Smooth muscle cell (in vitro differentiated cells): ENCODE data around the gene ODAD3. TPM values are rescaled to one million over a fixed set of nuclear protein-coding genes. Genes with fewer than 3 reads are reported as not detected.

Experiments
- DNase-seq: peaks from one replicate; lab custom pipeline; 2025; ENCODE audit not compliant: unreplicated experiment; lab: John Stamatoyannopoulos, UW
- H2AFZ ChIP-seq: fragments of 200-600 bp; sonication (generic); 2 replicates; pipeline ENCODE4 v1.6.0; 2016; ENCODE audit warnings: antibody characterized with exemption, low read depth, mild to moderate bottlenecking
- H3F3A ChIP-seq: fragments of 200-600 bp; sonication (generic); 2 replicates; pipeline ENCODE4 v1.6.0; 2017; ENCODE audit warnings: antibody characterized with exemption, low read depth
- H3K27ac ChIP-seq: fragments of 200-600 bp; sonication (generic); 2 replicates; pipeline ENCODE4 v1.5.1; 2016; ENCODE audit warnings: low read depth, mild to moderate bottlenecking
- H3K27me3 ChIP-seq: fragments of 200-600 bp; sonication (generic); 2 replicates; pipeline ENCODE4 v1.6.1; 2016; ENCODE audit warnings: low read depth, mild to moderate bottlenecking
- H3K36me3 ChIP-seq: fragments of 200-600 bp; sonication (generic); 2 replicates; pipeline ENCODE4 v1.5.1; 2016; ENCODE audit warnings: low read depth
- H3K4me1 ChIP-seq: fragments of 200-600 bp; sonication (generic); 2 replicates; pipeline ENCODE4 v1.5.1; 2016; ENCODE audit warnings: low read depth
- H3K4me2 ChIP-seq: fragments of 200-600 bp; sonication (generic); 2 replicates; pipeline ENCODE4 v1.6.0; 2016; ENCODE audit warnings: mild to moderate bottlenecking
- H3K4me3 ChIP-seq: fragments of 200-600 bp; sonication (generic); 2 replicates; pipeline ENCODE4 v1.5.1; 2016; ENCODE audit warnings: mild to moderate bottlenecking
- H3K79me2 ChIP-seq: fragments of 200-600 bp; sonication (generic); 2 replicates; pipeline ENCODE4 v1.6.0; 2016; ENCODE audit warnings: low read depth, mild to moderate bottlenecking
- H3K9ac ChIP-seq: fragments of 200-600 bp; sonication (generic); 2 replicates; pipeline ENCODE4 v1.6.0; 2016; ENCODE audit warnings: low read depth
- H3K9me3 ChIP-seq: fragments of 200-600 bp; sonication (generic); replicated peaks from 2 replicates; pipeline ENCODE4 v1.5.1; 2016; ENCODE audit warnings: low read depth
- H4K20me1 ChIP-seq: fragments of 200-600 bp; sonication (generic); 2 replicates; pipeline ENCODE4 v1.6.0; 2016; ENCODE audit warnings: low read depth
- CTCF ChIP-seq: fragments of 200-600 bp; sonication (generic); IDR thresholded peaks from 2 replicates; pipeline ENCODE4 v1.5.1; 2017; ENCODE audit warnings: borderline replicate concordance, mild to moderate bottlenecking, antibody characterized with exemption; ENCODE audit not compliant: insufficient read depth, poor library complexity, severe bottlenecking
- WGBS: methylation state at CpG from one replicate; pipeline ENCODE4 v1.1.7; 2016; ENCODE audit warnings: low lambda C conversion rate; 5-methylcytosine and 5-hydroxymethylcytosine counted together
- polyA plus RNA-seq: library from polyadenylated mRNA; unstranded; fragments of >200 nt; fragmentation: Nextera tagmentation; extraction: Ambion mirVana; gene quantifications from 2 replicates; pipeline ENCODE4 v1.2.1, GENCODE V29; 2016
- total RNA-seq: library from RNA; depleted of rRNA; stranded (reverse); fragments of >200 nt; gene quantifications from 2 replicates; pipeline ENCODE4 v1.2.3, GENCODE V29; 2014

ODAD3 gene
- total and polyA plus RNA-seq, 2 experiments from 2014 or later = 5.1 TPM; not detected in 1

DNA sequence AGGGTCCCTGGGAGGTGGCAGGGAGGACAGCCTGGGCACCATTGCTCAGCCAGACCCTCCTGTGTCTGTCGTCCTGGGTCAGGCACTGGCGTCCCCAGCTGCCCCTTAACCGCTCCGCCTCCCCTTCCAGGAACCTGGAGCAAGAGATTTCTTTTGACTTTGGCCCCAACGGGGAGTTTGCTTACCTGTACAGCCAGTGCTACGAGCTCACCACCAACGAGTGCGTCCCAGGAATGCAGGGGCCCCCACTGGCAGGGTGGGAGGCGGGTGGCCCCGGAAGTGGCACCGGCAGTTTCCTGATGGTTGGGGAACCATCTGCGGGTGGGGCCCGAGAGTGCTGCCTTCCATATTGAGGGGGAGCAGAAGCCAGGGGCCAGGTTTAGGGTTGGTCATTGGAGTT, 13.5 kb upstream of the ODAD3 start:
- WGBS = 96% methylated on average over 13 of the region's 13 CpGs
- DNase-seq = no peak
- no peak overlapping the region for H3K4me3 ChIP-seq
- peaks cover 12% of the 10 kb centered on the region for H3K4me1 ChIP-seq
- no peaks in the 10 kb centered on the region for H3K9me3 ChIP-seq
- H3K27me3 ChIP-seq = no peaks in the 10 kb centered on the region
- no peak overlapping the region for H3K9ac ChIP-seq
- H3K79me2 ChIP-seq = no peaks in the 10 kb centered on the region
- H3K36me3 ChIP-seq = no peaks in the 10 kb centered on the region
- H3F3A ChIP-seq = no peaks in the 10 kb centered on the region
- no peak overlapping the region for H2AFZ ChIP-seq
- no peak overlapping the region for H3K4me2 ChIP-seq
- no peak overlapping the region for H3K27ac ChIP-seq
- H4K20me1 ChIP-seq = no peaks in the 10 kb centered on the region
- no peak for TF ChIP-seq CTCF

DNA sequence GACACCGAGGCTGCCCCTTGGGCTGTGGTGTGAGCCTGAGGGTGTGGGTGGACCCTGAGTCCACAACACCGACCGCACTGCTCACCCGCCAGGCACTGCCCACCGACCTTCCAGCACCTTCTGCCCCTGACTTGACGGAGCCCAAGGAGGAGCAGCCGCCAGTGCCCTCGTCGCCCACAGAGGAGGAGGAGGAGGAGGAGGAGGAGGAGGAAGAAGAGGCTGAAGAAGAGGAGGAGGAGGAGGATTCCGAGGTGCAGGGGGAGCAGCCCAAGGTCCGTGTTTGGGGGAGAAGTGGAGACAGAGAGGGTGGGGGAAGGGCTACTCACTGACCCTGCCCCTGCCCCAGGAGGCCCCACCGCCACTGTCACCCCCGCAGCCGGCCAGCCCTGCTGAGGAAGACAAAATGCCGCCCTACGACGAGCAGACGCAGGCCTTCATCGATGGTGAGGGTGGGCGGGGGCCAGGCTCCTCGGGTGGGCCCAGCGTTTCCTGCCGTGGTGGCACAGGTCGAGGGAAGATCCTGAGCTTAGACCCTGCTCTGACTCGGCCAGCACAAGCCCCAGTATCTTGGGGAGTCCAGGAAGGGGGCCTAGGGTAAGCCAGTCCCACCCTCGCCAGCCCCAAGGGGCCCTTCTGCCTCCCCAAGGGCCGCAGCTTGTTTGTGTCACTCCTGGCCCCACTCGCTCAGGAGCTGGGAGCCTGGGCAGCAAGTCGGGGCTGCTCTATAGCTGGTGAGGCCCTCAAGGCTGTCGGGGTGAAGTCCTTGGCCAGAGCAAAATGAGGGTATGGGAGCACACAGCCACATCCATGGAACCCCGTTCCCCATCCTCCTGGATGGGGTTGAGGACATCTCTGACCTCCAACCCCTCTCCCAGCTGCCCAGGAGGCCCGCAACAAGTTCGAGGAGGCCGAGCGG, 12.7 kb upstream of the ODAD3 start:
- DNase-seq = no peak
- Histone ChIP-seq H3K4me3 (no peak overlapping the region), H3K27me3 (no peaks in the 10 kb centered on the region), H3K4me1 (peaks cover 12% of the 10 kb centered on the region), H3K4me2 (no peak overlapping the region), H3K27ac (no peak overlapping the region), H2AFZ (no peak overlapping the region), H3K9ac (no peak overlapping the region), H4K20me1 (no peaks in the 10 kb centered on the region), H3K79me2 (no peaks in the 10 kb centered on the region), H3K9me3 (no peaks in the 10 kb centered on the region), H3K36me3 (no peaks in the 10 kb centered on the region), H3F3A (no peaks in the 10 kb centered on the region)
- no peak for TF ChIP-seq CTCF
- 99% methylated on average over 19 of the region's 35 CpGs for WGBS

GRCh38 chr19:11446652-11447301, 11.9 kb upstream of the ODAD3 start:
- no peaks in the 10 kb centered on the region for H3K9me3 ChIP-seq
- no peak overlapping the region for H3K27ac ChIP-seq
- DNase-seq = peak; percentile 3
- peak; percentile 75 for TF ChIP-seq CTCF
- H2AFZ ChIP-seq = no peak overlapping the region
- H3K27me3 ChIP-seq = no peaks in the 10 kb centered on the region
- peaks cover 7% of the 10 kb centered on the region for H3K4me1 ChIP-seq
- WGBS = 86% methylated on average over 19 of the region's 23 CpGs
- H3K79me2 ChIP-seq = no peaks in the 10 kb centered on the region
- no peak overlapping the region for H3K4me2 ChIP-seq
- H3K36me3 ChIP-seq = no peaks in the 10 kb centered on the region
- no peak overlapping the region for H3K4me3 ChIP-seq
- H3K9ac ChIP-seq = no peak overlapping the region
- no peaks in the 10 kb centered on the region for H4K20me1 ChIP-seq
- no peaks in the 10 kb centered on the region for H3F3A ChIP-seq
